ENCODE data around the gene TENM4.

GRCh38 chr11:78642979-78643675, 797.7 kb downstream of the TENM4 start:
- TF ChIP-seq, protein P1, sequence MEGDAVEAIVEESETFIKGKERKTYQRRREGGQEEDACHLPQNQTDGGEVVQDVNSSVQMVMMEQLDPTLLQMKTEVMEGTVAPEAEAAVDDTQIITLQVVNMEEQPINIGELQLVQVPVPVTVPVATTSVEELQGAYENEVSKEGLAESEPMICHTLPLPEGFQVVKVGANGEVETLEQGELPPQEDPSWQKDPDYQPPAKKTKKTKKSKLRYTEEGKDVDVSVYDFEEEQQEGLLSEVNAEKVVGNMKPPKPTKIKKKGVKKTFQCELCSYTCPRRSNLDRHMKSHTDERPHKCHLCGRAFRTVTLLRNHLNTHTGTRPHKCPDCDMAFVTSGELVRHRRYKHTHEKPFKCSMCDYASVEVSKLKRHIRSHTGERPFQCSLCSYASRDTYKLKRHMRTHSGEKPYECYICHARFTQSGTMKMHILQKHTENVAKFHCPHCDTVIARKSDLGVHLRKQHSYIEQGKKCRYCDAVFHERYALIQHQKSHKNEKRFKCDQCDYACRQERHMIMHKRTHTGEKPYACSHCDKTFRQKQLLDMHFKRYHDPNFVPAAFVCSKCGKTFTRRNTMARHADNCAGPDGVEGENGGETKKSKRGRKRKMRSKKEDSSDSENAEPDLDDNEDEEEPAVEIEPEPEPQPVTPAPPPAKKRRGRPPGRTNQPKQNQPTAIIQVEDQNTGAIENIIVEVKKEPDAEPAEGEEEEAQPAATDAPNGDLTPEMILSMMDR (IDR thresholded peaks at IDR 0.05), result no peak
- TF ChIP-seq POLR2A (IDR thresholded peaks at IDR 0.05), result no peak

Data from uterus (tissue), 2 donors.